GM18499 (cell line): ENCODE measurements around the gene GYG2.
"Not testable (repeated sequence)": the region's sequence is repeated elsewhere in the genome, so short reads cannot be mapped to it uniquely, and the experiment has no call there.

Experiments
- ATAC-seq: cut with Tn5 transposase; IDR thresholded peaks from one replicate; pipeline ENCODE4 v1.9.1; 2021; ENCODE audit warnings: moderate number of reproducible peaks; ENCODE audit not compliant: insufficient read depth, unreplicated experiment

Gene GYG2

GRCh38 chrX:2863646-2864045, 34.9 kb downstream of the GYG2 start:
- no peak for ATAC-seq

- ATAC-seq, result no peak
Measured at GRCh38 chrX:2867206-2867605, 38.5 kb downstream of the GYG2 start.

GRCh38 chrX:2870650-2871049, 41.9 kb downstream of the GYG2 start:
- no peak for ATAC-seq

GRCh38 chrX:2871831-2872230, 43.1 kb downstream of the GYG2 start:
- ATAC-seq, result no peak

- ATAC-seq, result no peak
Measured at GRCh38 chrX:2872671-2873277, 44.0 kb downstream of the GYG2 start.

- ATAC-seq, result no peak
Measured at GRCh38 chrX:2874222-2875135, 45.7 kb downstream of the GYG2 start.

- no peak for ATAC-seq
Measured at GRCh38 chrX:2875136-2875481, 46.4 kb downstream of the GYG2 start.

- no peak for ATAC-seq
Measured at GRCh38 chrX:2875798-2876399, 47.2 kb downstream of the GYG2 start.

- no peak for ATAC-seq
Measured at GRCh38 chrX:2878563-2878962, 49.8 kb downstream of the GYG2 start.

- no peak for ATAC-seq
Measured at GRCh38 chrX:2879670-2880069, 50.9 kb downstream of the GYG2 start.

GRCh38 chrX:2883770-2884169, 55.0 kb downstream of the GYG2 start:
- ATAC-seq, result no peak

GRCh38 chrX:2888309-2888708, 59.6 kb downstream of the GYG2 start:
- no peak for ATAC-seq

GRCh38 chrX:2889045-2889605, 60.4 kb downstream of the GYG2 start:
- ATAC-seq, result no peak

- ATAC-seq, result not testable (repeated sequence)
Measured at GRCh38 chrX:2889706-2890490, 61.2 kb downstream of the GYG2 start.

GRCh38 chrX:2890536-2891460, 62.1 kb downstream of the GYG2 start:
- ATAC-seq, result not testable (repeated sequence)

- ATAC-seq, result no peak
Measured at GRCh38 chrX:2892816-2893215, 64.1 kb downstream of the GYG2 start.

- ATAC-seq, result no peak
Measured at GRCh38 chrX:2894885-2895292, 66.2 kb downstream of the GYG2 start.

GRCh38 chrX:2897311-2897689, 68.6 kb downstream of the GYG2 start:
- ATAC-seq, result no peak
